ENCODE data around the gene TRPM4. TPM values are rescaled to one million over a fixed set of nuclear protein-coding genes. Genes with fewer than 3 reads are reported as not detected.
"Not testable (repeated sequence)": the region's sequence is repeated elsewhere in the genome, so short reads cannot be mapped to it uniquely, and the experiment has no call there.

The TRPM4 gene
- polyA plus RNA-seq (ENCODE audit: insufficient read length), result 32.7 TPM

DNA sequence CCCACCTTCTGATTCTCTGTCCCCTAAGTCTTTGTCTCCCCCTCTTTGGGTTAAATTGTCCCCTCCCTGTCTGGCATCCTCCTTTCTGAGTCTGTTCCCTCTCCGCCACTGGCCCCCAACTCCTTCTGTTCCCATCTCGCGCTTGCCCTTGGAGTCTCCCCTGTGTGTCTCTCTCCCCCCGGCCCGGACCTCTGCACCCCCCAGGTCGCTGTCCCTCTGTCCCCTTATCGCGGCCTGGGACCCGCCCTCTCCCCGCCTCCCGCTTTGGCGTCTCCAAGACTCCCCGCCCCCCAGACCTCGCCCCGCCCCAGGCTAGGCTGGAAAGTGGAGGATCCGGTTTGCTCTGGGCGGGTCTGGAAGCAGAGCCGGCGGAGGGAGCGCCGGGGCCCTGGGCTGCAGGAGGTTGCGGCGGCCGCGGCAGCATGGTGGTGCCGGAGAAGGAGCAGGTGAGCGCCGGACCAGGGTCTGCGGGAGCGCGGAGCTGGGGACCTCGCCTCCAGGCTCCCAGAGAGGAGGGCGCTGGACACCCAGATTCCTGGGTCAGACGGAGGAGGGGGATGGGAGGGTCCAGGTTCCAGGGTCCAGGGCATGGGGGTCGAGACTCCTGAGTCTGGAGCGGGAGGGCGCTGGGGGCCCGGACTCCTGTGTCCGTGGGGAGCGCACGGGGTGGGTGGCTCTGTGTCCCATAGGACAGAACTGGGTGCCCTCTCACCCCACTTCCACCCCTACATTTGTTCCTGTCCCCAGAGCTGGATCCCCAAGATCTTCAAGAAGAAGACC, at the start of gene TRPM4:
Gene TRPM4, plus strand, starts transcription at position 348 of the 780 bp plus-strand sequence. Its CDS starts 75 bp downstream, at position 423.
- DNase-seq (ENCODE audit: low read depth), result no peak

DNA sequence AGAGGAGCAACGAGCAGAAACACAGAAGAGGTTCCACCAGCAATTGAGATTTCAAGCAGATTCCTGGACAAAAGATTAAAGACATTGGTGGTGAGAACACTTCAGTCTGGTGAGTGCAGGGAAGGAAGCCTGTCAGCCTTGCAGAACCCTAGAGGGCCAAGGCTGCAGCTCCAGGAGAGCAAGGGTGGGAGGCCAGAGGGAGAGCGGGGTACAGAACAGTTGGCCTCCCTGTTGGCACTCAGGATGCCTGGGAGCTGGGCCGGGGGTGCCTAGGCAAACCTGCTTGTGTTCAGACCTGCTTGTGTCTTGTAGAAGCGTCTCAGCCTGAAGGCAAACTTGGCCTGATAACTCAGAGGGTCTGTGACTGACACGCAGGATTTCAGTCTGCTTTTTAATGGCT, 48.5 kb upstream of the TRPM4 start:
- no peak for DNase-seq (ENCODE audit: low read depth)

DNA sequence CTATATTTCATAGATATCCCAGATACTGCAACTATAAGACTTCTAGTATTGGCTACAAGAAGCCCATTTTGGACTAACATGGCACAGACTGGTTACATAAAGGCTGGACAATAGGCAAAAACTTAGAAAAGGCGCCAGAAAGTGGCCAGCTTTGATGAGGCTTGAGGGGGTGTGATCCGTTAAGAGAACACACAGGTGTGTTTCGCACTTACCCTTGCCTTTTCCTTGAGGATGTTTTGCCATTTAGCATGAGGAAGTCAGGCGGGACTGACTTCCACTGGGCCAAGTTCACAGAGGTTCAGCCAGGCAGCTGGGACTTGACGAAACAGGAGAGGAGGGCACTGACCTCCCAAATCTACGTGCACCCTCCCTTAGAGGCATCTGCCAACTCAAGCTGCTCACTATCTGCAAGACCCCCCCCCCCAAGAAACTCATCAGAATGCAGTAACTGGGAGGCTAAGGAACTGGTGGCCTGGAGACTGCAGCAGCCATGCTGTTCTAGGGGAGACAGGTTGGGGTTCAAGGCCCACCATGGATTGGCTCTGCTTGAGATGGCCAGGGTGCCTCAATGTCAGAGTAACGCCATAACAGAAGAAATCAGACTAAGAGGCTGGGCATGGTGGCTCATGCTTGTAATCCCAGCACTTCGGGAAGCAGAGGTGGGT, 47.9 kb upstream of the TRPM4 start:
- no peak for DNase-seq (ENCODE audit: low read depth)

DNA sequence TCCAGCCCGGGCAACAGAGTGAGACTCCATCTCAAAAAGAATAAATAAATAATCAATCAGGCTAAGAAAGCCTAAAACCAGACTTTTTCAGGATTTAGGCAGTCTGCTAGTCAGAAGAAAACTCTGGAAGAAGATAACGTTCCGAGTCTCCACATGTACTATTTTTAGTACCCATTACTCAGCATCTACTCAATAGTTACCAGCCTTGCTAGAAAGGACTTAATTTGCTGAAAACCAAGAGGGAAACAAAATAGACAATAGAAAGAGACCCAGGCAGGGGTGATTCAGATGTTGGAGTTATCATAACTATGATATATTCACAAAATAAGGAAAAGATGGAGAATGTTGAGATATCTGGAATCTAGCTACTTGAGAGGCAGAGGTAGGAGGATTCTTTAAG, 47.0 kb upstream of the TRPM4 start:
- DNase-seq (ENCODE audit: low read depth), result no peak

DNA sequence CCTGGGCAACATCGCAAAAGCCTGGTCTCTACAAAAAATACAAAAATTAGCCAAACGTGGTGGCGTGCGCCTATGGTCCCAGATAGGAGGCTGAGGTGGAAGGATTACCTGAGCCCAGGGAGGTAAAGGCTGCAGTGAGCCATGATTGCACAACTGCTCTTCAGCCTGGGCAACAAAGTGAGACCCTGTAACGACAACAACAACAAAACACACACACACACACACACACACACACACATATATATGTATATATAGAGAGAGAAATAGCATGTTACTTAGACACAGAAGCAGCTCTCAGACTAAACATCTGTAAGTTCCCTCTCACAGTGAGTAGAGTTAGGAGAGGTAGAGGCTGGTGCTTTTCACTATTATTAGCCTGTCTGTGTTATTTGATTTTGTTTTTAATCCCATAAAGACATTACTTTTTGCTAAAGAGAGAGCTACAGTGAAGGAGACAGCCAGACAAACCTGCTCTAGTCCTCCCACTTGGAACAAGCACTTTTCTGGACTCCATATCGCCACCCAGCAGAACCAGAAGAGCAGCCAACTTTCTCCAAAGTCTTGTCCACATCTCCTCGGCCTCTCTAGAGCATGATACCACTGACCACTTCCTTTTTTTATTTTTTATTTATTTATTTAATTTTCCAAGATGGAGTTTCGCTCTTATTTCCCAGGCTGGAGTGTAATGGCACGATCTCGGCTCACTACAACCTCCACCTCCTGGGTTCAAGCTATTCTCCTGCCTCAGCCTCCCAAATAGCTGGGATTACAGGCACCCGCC, 46.2 kb upstream of the TRPM4 start:
- DNase-seq (ENCODE audit: low read depth), result no peak

DNA sequence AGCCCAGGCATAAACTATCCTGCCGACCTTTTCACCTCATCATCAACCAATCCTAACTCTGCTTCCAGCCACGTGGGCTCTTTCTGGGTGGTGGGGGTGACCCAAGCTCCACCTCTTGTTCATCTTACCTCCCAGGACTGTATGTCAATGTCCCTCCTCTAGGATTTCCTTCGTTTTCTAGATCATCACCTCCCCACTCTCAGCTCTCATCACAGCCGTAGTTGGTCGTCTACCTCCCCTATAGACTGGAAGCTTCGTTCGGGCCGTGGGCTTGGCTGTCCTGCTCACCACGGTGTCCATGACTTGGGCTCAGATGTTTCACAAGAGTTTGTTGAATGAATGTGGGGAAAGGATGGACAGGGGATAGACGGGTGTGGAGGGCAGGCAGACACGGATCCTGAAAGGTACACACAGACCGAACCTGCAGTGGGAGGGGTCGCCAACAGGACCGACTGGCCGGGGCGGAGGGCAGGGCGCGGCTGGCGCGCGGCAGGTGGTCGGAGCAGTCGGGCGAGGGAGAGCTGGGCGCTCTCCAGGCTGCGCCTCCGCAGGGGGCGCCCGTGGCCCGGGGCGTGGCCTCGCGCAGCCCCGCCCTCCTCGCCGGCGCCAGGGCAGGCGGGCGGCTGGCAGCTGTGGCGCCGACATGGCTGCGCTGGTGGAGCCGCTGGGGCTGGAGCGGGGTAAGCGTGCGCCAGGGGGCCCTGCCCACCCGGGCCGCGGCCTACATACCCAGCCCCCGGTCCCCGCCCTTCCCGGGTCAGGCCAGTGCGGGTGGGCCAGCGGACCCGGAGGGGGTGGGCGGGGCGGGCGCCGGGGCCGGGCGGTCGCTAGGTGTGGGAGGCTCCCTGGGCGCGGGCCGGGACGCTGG, 43.6 kb upstream of the TRPM4 start, which contains the start of gene LIN7B:
Gene LIN7B, plus strand, starts transcription at position 609 of the 868 bp plus-strand sequence. Its CDS starts 35 bp downstream, at position 644.
- DNase-seq (ENCODE audit: low read depth), result no peak

DNA sequence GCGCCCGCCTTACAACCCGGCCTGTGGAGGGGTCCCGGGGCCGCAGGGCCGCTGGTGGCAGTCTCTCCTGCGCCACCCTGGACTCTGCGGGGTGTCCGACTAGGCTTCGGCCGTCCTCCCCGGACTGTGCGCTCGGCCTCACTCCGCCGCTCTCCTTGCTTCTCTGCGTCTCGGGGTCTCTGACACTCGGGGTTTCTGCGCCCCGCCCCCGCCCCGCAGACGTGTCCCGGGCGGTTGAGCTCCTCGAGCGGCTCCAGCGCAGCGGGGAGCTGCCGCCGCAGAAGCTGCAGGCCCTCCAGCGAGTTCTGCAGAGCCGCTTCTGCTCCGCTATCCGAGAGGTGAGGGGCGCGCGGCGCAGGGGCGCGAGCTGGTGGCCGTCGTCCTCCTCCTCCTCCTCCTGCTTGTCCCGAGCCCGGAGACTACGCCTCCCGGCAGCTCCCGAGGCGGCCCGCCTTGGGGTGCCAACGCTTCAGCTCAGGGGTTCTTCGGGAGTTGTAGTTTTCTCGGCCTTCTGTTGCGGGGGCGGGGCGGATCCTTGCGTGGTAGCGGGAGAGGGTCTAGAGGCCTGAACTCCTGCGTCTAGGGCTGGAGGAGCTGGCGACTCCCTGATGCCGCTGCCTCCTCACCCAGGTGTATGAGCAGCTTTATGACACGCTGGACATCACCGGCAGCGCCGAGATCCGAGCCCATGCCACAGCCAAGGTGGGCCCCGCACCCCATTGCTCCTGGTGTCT, 42.8 kb upstream of the TRPM4 start:
- no peak for DNase-seq (ENCODE audit: low read depth)

DNA sequence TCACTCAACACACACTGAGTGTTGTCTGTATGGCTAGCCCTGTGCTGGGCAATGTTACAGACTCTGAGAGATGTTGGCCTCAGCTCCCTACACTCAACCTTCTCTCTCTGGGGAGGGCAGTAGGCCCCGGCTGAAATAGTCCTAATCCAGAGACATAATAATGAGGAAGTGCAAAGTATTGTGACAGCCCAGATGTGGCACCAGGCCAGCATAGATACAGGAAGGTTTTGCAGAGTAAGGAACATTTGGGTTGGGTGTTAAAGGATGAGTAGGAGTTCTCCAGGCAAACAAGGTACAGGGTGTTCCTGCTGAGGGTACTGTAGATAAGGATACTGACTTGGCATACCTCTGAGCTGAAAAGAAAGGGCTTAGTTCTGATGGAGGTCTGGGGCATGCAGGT, 41.0 kb upstream of the TRPM4 start:
- no peak for DNase-seq (ENCODE audit: low read depth)

DNA sequence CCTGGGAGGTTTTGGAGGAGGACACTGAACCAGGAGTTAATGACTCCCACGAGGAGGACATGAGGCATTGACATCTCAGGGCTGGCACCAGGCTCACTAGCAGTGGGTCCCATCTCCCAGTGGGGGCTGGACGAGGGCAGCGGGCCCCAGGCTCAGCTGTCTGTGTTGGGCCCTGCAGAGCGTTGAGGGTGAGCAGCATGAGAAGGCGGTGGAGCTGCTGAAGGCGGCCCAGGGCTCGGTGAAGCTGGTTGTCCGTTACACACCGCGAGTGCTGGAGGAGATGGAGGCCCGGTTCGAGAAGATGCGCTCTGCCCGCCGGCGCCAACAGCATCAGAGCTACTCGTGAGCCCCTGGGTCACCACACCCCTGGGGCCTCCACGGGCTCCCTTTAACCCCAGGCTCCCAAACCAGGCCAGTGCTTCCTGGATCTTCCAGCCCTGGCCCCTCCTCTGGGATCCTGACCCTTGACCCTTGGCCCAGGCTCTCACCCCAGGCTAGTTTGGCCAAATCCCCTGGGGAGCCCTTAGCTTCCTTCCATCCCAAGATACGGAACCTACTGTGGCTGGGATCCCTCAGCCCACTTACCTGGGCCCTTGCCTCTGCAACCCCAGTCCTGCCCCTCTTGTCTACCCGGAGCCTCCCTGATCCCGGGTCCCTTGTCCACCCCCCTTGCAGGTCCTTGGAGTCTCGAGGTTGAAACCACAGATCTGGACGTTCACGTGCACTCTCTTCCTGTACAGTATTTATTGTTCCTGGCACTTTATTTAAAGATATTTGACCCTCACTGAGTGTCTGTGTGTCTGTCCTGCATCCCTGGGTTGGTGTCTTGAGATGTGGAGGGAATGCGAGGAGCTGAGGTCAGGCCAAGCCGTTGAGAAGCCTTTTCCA, 39.7 kb upstream of the TRPM4 start:
- no peak for DNase-seq (ENCODE audit: low read depth)

DNA sequence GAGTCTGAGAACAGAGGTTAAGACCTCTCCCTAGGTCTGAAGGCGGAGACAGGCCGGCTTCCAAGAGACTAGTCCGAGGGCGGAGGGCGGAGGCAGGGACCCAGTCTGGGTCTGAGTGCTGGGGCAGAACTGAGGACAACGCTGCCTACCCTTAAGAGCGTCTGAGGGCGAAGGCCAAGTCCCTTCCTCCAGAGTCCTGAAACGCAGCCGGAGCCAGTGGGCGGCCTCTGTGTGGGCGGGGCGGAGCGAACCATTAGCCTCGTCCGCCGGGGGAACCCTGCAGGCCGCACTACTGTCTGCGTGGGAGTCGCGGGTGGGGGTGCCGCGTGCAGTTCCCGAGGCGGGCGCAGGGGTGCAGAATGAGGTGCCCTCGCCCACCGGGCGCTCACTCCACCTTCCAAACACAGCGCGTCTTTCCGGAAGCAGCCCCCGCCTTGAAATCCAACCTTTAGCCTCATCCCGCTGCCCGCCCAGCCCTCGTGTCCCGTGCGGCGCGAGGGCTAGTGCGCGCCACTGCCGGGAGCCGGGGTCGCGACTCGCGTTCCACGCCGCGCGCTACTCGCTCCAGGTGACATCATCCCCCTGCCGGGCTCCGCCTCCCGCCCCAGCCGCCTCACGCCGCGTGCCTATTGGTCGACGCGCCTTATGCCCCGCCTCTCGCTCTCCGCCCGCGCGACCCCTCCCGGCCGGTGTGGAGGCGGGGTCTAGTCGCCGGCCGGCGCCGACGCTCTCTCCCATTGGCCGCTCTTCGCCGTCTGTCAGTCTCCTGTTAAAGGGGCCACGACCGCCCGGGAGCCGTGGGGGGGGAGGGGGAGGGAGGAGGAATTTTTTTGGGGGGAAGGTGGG, 38.8 kb upstream of the TRPM4 start, which contains the start of gene C19orf73:
Gene C19orf73, minus strand, starts transcription at position 579 of the 846 bp plus-strand sequence. Its CDS starts 121 bp downstream, at position 458.
- DNase-seq (ENCODE audit: low read depth), result peak; percentile 74

DNA sequence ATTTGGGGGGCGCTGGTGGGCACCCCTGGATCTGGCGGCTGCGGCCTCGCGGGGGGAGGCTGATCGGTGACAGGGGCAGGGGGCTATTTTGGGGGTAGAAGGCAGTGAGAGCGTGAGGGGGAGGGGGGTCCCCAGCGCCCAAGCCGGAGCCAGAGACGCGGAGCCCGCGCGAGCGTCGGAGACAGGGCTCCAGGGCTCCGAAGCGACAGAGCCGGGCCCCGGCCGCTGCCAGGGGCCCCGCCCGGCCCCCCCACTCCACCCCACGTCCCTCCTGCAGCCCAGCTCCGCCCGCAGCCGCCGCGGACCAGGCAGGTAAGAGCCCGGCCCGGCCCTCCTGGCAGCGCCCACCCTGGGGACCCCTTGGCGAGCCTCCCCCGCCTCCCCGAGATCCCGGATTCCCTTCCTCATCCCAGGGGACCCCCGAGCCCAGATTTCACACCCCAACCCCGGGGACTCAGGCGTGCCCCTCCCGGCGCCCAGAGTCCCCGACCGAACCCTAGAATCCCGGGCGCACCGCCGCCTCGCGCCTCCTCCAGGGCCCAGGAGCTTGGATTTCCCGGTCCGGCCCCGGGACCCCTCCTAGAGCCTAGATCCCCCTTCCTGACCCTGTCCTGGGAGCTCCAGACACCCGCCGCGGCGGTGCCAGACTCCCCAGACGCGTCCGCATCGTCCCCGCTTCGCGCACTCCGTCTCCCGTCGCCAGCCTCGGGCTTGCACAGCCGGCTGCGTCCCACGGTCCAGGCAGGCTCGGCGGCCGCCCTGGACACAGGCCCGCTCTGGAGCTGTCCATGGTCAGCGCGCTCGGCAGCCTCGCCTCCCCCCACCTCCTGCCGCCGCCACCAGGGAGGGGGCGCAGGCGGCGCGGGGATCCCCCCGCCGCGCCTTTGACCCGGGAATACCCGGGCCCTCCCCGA, 37.9 kb upstream of the TRPM4 start, which contains the start of gene PPFIA3:
Gene PPFIA3, plus strand, starts transcription at position 134 of the 914 bp plus-strand sequence. CDS start 8,330 bp downstream, outside the sequence.
- no peak for DNase-seq (ENCODE audit: low read depth)

DNA sequence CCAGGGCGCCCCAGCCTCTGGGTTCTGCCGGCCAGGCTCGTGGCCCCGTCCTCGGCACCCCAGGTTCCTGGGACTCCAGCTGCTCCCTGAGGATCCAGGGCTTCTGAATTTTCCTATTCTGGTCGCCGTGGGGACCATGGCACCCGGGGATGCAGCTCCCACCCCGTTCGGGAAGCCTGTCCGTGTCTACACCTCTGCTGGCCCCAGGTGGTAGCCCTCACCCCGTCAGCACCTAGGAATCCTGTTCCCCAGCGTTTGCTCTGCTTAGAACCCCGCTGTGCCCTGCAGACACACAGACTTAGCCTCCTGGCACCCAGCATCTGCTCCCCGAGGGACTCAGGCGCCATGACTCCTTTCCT, 37.3 kb upstream of the TRPM4 start:
- no peak for DNase-seq (ENCODE audit: low read depth)

DNA sequence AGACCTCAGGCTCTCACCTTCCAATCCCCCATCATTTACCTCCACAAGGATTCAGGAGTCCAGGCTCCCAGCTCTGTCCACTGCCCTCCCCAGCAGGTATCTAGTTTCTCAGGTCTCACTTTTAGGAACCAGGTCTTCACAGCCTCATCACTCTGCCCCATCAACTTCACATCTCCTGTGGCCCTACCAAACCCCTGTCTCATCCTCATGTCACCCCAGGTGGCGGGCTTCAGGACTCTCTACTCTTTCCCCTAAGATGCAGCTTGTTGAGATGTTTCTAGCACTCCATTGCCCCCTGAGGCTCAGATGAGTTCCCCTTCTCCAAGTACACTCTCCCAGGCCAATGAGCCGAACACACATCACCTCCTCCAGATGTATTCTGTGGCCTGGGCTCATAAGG, 36.7 kb upstream of the TRPM4 start:
- DNase-seq (ENCODE audit: low read depth), result no peak

DNA sequence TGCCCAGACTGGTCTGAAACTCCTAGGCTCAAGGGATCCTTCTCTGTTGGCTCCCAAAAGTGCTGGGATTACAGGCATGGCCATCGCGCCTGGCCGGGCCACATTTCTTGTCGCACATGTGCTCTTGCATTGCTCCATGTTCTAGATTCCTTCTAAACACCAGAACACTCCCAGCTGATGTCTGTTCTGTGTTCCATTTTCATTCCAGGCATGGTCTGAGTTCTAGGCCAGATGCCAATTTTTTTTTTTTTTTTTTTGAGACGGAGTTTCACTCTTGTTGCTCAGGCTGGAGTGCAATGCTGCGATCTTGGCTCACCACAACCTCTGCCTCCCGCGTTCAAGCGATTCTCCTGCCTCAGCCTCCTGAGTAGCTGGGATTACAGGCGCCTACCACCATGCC, 35.8 kb upstream of the TRPM4 start:
- not testable (repeated sequence) for DNase-seq (ENCODE audit: low read depth)

DNA sequence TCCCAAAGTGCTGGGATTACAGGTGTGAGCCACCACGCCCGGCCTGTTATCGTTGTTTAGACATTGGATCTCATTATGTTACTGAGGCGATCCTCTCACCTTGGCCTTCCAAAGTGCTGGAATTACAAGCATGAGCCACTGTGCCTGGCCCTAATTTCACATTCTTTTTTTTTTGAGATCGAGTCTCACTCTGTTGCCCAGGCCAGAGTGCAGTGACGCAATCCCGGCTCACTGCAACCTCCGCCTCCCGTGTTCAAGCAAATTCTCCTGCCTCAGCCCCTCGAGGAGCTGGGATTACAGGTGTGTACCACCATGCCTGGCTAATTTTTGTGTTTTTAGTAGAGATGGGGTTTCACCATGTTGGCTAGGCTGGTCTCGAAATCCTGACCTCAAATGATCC, 34.3 kb upstream of the TRPM4 start:
- DNase-seq (ENCODE audit: low read depth), result not testable (repeated sequence)

DNA sequence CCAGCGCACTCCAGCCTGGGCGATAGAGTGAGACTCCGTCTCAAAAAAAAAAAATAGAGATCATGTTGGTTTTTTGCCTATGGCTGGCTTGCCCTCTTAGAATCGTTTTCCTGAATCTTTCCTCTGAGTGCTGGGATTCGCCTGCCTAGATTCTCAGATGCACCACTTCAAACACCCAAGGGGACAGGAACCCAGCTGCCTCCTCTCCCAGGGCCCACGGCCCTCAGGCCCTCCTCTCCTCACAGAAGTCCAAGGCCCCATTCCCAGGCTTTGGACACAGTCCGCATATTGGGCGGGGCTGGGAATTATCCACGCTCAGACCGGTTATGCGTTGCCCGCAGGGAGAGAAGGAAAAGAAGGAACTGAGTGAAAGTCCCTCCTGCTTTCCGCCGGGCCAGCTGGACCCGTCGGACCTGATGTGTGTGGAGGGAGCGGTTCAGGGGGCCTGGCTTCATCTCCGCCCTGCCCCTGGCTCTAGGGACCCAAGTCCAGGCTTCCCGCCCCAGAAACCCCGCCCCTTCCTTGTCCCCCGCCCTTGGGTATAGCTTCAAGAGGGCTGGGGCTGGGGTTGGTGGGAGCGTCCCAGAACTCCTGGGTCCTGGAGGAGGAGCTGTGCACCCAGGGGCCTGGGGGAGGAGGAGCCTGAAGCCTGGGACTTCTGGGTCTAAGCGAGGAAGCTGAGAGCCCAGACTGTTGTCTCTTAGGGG, 32.4 kb upstream of the TRPM4 start:
- no peak for DNase-seq (ENCODE audit: low read depth)

DNA sequence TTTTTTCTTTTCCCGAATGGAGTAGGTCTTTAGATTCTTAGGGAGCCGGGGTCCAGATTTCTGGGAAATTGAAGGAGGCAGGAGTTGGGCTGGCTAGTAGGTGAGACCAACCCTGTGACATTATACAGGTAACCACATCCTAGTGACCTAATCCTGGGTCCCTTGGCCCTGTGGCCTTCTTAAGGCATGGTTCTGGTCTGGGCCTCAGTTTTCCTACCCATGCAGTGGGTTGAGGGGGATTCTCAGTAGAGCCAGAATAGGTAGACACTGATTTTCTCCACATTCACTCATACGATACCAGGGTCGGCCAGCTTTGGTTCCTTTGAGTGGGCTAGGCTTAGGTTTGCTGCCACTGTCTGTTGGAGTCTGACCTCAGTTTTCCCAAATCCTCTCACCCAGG, 31.0 kb upstream of the TRPM4 start:
- DNase-seq (ENCODE audit: low read depth), result no peak
